Gastrocnemius medialis (tissue), 4 donors: ENCODE measurements around the gene LCN10.

ENCODE experiments used
- CTCF ChIP-seq, 5 experiments: fragments of 450-650 bp in 3 of 5; fragments of 200-600 bp in 2 of 5; sonication (generic) in 2 of 5; IDR thresholded peaks in 4 of 5; conservative IDR thresholded peaks in 1 of 5; 1 replicate in 4 of 5; 2 replicates in 1 of 5; pipeline ENCODE4 v1.5.1; 2016 to 2019; ENCODE audit warnings: antibody characterized with exemption in 5 of 5, mild to moderate bottlenecking in 3 of 5, moderate library complexity in 3 of 5
- POLR2A ChIP-seq, 2 donors: fragments of 450-650 bp; IDR thresholded peaks; one replicate each; pipeline ENCODE4 v1.6.1; 2017; ENCODE audit warnings: antibody characterized with exemption in 2 of 2, mild to moderate bottlenecking in 2 of 2, moderate library complexity in 2 of 2

DNA sequence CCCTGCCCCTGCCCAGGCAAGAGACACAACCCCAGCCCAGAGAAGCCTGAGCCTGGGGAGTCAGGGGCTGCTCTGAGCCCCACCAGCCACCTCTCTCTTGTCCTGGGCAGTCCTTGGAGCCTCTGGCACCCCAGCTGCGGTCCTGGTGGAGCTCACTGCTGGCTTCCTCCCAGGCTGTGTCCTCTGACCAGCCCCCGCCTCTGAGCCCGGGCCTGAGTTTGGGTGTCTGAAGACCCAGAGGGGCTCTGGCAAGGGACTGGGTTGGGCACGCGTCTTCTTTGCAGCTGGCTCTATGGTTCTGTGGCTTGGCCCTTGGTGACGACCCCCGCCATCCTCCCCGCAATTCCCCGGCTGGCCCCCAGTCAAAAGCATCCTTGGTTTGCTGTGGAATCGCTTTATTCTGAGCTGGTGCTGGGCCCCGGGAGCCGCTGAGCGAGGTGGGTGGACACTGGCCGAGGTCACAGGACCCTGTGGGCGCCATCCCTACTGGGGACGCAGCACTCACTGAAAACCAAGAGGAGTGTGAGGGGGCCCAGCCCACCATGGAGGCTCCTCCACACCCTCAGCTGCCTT, 985 bp upstream of the LCN10 start:
- TF ChIP-seq CTCF (IDR thresholded peaks at IDR 0.05 in 4 of 5, conservative IDR thresholded peaks at IDR 0.05 in 1 of 5) (no peak), POLR2A (IDR thresholded peaks at IDR 0.05) (no peak)
